ENCODE measurements around the gene OR3A2.
"Not testable (repeated sequence)": the region's sequence is repeated elsewhere in the genome, so short reads cannot be mapped to it uniquely, and the experiment has no call there.

Gene OR3A2

DNA sequence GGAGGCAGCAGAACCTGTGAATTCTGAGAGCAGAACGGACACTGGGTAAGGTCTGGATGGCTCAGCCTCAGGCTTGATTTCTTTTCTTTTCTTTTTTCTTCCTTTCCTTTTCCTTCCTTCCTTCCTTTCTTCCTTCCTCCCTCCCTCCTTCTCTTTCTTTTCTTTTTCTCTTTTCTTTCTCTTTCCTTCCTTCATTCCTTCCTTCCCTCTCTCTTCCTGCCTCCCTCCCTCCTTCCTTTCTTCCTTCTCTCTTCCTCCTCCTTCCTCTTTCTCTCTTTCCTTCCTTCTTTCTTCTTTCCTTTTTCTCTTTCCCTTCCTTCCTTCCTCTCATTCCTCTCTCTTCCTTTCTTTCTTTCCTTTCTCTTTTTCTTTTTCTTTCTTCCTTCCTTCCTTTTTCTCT, 125.9 kb downstream of the OR3A2 start:
- CTCF ChIA-PET, result no interaction called here
- H3K4me3 ChIP-seq (ENCODE audit: low read depth, low read length), result no peak overlapping the region
- H3K4me1 ChIP-seq (ENCODE audit: control insufficient read depth, insufficient read depth, low read length), result no peaks in the 10 kb centered on the region
- no peak overlapping the region for H3K27ac ChIP-seq (ENCODE audit: extremely low read depth, low read depth, low read length)
- POLR2A ChIA-PET, result no interaction called here
- TF ChIP-seq PRDM1 (tag by site-specific recombination; IDR thresholded peaks at IDR 0.05) (peak; percentile 86), ZNF366 (tag by site-specific recombination; conservative IDR thresholded peaks at IDR 0.05) (peak; percentile 92), ZNF624 (tag by site-specific recombination; IDR thresholded peaks at IDR 0.05) (no peak)
- no peaks in the 10 kb centered on the region for H3K36me3 ChIP-seq (ENCODE audit: control insufficient read depth in 2 of 2, insufficient read depth in 1 of 2, low read length in 2 of 2)
- H3K9me3 ChIP-seq (ENCODE audit: control insufficient read depth, insufficient read depth, low read depth, low read length), result no peaks in the 10 kb centered on the region

GRCh38 chr17:3256575-3256974, 129.5 kb downstream of the OR3A2 start:
- H3K36me3 ChIP-seq (ENCODE audit: control insufficient read depth in 2 of 2, insufficient read depth in 1 of 2, low read length in 2 of 2), result no peaks in the 10 kb centered on the region
- no peak overlapping the region for H3K27ac ChIP-seq (ENCODE audit: extremely low read depth, low read depth, low read length)
- ChIA-PET CTCF (no interaction called here), POLR2A (no interaction called here)
- no peak overlapping the region for H3K4me3 ChIP-seq (ENCODE audit: low read depth, low read length)
- TF ChIP-seq ZBTB7A (tag by site-specific recombination; IDR thresholded peaks at IDR 0.05; ENCODE audit: low read depth) (no peak), GFI1B (tag by site-specific recombination; IDR thresholded peaks at IDR 0.05) (no peak), ZNF48 (tag by site-specific recombination; IDR thresholded peaks at IDR 0.05) (no peak), ZNF837 (tag by site-specific recombination; IDR thresholded peaks at IDR 0.05) (no peak), ZNF311 (tag by site-specific recombination; IDR thresholded peaks at IDR 0.05; ENCODE audit: borderline replicate concordance) (no peak), MYNN (tag by site-specific recombination; IDR thresholded peaks at IDR 0.05; ENCODE audit: borderline replicate concordance) (no peak), PRDM1 (tag by site-specific recombination; IDR thresholded peaks at IDR 0.05) (no peak), ZNF548 (tag by site-specific recombination; IDR thresholded peaks at IDR 0.05) (no peak), ZNF510 (tag by site-specific recombination; IDR thresholded peaks at IDR 0.05; ENCODE audit: insufficient replicate concordance) (no peak), ZNF416 (tag by site-specific recombination; IDR thresholded peaks at IDR 0.05) (no peak), ZSCAN4 (tag by site-specific recombination; IDR thresholded peaks at IDR 0.05) (no peak), HOXA7 (CRISPR knock-in tag; IDR thresholded peaks at IDR 0.05; ENCODE audit: borderline replicate concordance) (no peak), ZNF37A (tag by site-specific recombination; IDR thresholded peaks at IDR 0.05) (no peak), RBAK (tag by site-specific recombination; IDR thresholded peaks at IDR 0.05) (no peak), ZNF324 (tag by site-specific recombination; IDR thresholded peaks at IDR 0.05) (no peak)
- TF ChIP-seq, protein P1, sequence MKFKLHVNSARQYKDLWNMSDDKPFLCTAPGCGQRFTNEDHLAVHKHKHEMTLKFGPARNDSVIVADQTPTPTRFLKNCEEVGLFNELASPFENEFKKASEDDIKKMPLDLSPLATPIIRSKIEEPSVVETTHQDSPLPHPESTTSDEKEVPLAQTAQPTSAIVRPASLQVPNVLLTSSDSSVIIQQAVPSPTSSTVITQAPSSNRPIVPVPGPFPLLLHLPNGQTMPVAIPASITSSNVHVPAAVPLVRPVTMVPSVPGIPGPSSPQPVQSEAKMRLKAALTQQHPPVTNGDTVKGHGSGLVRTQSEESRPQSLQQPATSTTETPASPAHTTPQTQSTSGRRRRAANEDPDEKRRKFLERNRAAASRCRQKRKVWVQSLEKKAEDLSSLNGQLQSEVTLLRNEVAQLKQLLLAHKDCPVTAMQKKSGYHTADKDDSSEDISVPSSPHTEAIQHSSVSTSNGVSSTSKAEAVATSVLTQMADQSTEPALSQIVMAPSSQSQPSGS (tag by site-specific recombination; IDR thresholded peaks at IDR 0.05; ENCODE audit: low read depth), result no peak
- TF ChIP-seq, protein P2, sequence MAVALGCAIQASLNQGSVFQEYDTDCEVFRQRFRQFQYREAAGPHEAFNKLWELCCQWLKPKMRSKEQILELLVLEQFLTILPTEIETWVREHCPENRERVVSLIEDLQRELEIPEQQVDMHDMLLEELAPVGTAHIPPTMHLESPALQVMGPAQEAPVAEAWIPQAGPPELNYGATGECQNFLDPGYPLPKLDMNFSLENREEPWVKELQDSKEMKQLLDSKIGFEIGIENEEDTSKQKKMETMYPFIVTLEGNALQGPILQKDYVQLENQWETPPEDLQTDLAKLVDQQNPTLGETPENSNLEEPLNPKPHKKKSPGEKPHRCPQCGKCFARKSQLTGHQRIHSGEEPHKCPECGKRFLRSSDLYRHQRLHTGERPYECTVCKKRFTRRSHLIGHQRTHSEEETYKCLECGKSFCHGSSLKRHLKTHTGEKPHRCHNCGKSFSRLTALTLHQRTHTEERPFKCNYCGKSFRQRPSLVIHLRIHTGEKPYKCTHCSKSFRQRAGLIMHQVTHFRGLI (tag by site-specific recombination; IDR thresholded peaks at IDR 0.05), result no peak
- TF ChIP-seq, protein P3, sequence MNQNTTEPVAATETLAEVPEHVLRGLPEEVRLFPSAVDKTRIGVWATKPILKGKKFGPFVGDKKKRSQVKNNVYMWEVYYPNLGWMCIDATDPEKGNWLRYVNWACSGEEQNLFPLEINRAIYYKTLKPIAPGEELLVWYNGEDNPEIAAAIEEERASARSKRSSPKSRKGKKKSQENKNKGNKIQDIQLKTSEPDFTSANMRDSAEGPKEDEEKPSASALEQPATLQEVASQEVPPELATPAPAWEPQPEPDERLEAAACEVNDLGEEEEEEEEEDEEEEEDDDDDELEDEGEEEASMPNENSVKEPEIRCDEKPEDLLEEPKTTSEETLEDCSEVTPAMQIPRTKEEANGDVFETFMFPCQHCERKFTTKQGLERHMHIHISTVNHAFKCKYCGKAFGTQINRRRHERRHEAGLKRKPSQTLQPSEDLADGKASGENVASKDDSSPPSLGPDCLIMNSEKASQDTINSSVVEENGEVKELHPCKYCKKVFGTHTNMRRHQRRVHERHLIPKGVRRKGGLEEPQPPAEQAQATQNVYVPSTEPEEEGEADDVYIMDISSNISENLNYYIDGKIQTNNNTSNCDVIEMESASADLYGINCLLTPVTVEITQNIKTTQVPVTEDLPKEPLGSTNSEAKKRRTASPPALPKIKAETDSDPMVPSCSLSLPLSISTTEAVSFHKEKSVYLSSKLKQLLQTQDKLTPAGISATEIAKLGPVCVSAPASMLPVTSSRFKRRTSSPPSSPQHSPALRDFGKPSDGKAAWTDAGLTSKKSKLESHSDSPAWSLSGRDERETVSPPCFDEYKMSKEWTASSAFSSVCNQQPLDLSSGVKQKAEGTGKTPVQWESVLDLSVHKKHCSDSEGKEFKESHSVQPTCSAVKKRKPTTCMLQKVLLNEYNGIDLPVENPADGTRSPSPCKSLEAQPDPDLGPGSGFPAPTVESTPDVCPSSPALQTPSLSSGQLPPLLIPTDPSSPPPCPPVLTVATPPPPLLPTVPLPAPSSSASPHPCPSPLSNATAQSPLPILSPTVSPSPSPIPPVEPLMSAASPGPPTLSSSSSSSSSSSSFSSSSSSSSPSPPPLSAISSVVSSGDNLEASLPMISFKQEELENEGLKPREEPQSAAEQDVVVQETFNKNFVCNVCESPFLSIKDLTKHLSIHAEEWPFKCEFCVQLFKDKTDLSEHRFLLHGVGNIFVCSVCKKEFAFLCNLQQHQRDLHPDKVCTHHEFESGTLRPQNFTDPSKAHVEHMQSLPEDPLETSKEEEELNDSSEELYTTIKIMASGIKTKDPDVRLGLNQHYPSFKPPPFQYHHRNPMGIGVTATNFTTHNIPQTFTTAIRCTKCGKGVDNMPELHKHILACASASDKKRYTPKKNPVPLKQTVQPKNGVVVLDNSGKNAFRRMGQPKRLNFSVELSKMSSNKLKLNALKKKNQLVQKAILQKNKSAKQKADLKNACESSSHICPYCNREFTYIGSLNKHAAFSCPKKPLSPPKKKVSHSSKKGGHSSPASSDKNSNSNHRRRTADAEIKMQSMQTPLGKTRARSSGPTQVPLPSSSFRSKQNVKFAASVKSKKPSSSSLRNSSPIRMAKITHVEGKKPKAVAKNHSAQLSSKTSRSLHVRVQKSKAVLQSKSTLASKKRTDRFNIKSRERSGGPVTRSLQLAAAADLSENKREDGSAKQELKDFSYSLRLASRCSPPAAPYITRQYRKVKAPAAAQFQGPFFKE (tag by site-specific recombination; IDR thresholded peaks at IDR 0.05; ENCODE audit: borderline replicate concordance), result no peak
- no peaks in the 10 kb centered on the region for H3K4me1 ChIP-seq (ENCODE audit: control insufficient read depth, insufficient read depth, low read length)
- H3K9me3 ChIP-seq (ENCODE audit: control insufficient read depth, insufficient read depth, low read depth, low read length), result no peaks in the 10 kb centered on the region

GRCh38 chr17:3249013-3249412, 137.1 kb downstream of the OR3A2 start:
- POLR2A ChIA-PET; CTCF ChIA-PET; H3K36me3 ChIP-seq (ENCODE audit: control insufficient read depth in 2 of 2, insufficient read depth in 1 of 2, low read length in 2 of 2); H3K4me3 ChIP-seq (ENCODE audit: low read depth, low read length); H3K9me3 ChIP-seq (ENCODE audit: control insufficient read depth, insufficient read depth, low read depth, low read length); H3K27ac ChIP-seq (ENCODE audit: extremely low read depth, low read depth, low read length); H3K4me1 ChIP-seq (ENCODE audit: control insufficient read depth, insufficient read depth, low read length): not testable (repeated sequence)

- H3K4me3 ChIP-seq (ENCODE audit: low read depth, low read length); POLR2A ChIA-PET; H3K4me1 ChIP-seq (ENCODE audit: control insufficient read depth, insufficient read depth, low read length); H3K36me3 ChIP-seq (ENCODE audit: control insufficient read depth in 2 of 2, insufficient read depth in 1 of 2, low read length in 2 of 2); H3K9me3 ChIP-seq (ENCODE audit: control insufficient read depth, insufficient read depth, low read depth, low read length); CTCF ChIA-PET; H3K27ac ChIP-seq (ENCODE audit: extremely low read depth, low read depth, low read length): not testable (repeated sequence)
These were observed 141.3 kb downstream of the OR3A2 start for GRCh38 chr17:3244841-3245240.

Measured in HEK293 (cell line).